Measurements from ENCODE around the gene P3H3.
A peak's percentile ranks its signal among the peaks of the same experiment; 100 is the strongest.

DNA sequence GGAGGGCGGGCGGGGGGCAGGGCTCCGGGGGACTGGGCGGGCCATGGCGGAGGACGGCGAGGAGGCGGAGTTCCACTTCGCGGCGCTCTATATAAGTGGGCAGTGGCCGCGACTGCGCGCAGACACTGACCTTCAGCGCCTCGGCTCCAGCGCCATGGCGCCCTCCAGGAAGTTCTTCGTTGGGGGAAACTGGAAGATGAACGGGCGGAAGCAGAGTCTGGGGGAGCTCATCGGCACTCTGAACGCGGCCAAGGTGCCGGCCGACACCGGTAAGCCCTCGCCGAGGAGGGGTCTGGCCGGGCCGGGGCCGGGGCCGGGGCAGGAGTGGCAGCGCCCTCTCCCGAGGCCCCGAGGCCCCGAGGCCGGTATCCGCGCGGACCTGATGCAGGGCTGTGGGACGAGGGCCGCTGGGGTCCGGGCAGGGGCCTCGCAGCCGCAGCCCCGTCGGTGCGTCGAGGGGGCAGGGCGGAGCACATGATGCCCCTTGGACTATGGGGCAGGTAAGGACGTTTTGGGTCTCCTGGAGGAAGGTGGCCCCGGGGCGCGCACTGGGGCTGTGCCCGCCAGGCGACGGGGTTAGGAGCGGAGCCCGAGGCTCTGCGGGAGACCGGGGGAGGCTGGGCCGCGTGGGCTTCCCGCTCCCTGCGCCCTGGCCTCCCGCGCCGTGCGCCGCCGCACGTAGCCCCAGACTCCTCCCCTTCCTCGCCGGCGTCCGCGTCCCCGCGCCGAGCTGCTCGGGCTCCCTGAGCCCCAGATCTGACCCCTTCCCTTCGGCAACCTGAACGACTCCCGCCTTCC, 39.4 kb downstream of the P3H3 start, which contains the start of gene TPI1:
- TF ChIP-seq, protein P1, sequence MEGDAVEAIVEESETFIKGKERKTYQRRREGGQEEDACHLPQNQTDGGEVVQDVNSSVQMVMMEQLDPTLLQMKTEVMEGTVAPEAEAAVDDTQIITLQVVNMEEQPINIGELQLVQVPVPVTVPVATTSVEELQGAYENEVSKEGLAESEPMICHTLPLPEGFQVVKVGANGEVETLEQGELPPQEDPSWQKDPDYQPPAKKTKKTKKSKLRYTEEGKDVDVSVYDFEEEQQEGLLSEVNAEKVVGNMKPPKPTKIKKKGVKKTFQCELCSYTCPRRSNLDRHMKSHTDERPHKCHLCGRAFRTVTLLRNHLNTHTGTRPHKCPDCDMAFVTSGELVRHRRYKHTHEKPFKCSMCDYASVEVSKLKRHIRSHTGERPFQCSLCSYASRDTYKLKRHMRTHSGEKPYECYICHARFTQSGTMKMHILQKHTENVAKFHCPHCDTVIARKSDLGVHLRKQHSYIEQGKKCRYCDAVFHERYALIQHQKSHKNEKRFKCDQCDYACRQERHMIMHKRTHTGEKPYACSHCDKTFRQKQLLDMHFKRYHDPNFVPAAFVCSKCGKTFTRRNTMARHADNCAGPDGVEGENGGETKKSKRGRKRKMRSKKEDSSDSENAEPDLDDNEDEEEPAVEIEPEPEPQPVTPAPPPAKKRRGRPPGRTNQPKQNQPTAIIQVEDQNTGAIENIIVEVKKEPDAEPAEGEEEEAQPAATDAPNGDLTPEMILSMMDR (IDR thresholded peaks at IDR 0.05 in 4 of 5, conservative IDR thresholded peaks at IDR 0.05 in 1 of 5) = no peak
- peak; percentile 95 to 98 for TF ChIP-seq POLR2A (IDR thresholded peaks at IDR 0.05)
